MM.1S (cell line): Measurements from ENCODE around the gene DACH1.

Source experiments
- EZH2 ChIP-seq: fragments of 300-600 bp; sonication (generic); optimal IDR thresholded peaks from 2 replicates; pipeline ENCODE3; 2017; ENCODE audit warnings: low read depth, mild to moderate bottlenecking, antibody characterized with exemption, low read length, mixed read lengths
- EZH2phosphoT487 ChIP-seq: fragments of 300-600 bp; sonication (generic); IDR thresholded peaks from 2 replicates; pipeline ENCODE4 v1.6.1; 2018; ENCODE audit warnings: antibody characterized with exemption, low read length
- TF ChIP-seq, protein P1 (sequence below): fragments of 300-600 bp; sonication (generic); IDR thresholded peaks from 2 replicates; pipeline ENCODE4 v1.5.1; 2016; ENCODE audit warnings: antibody characterized with exemption, low read length, mixed read lengths

DNA sequence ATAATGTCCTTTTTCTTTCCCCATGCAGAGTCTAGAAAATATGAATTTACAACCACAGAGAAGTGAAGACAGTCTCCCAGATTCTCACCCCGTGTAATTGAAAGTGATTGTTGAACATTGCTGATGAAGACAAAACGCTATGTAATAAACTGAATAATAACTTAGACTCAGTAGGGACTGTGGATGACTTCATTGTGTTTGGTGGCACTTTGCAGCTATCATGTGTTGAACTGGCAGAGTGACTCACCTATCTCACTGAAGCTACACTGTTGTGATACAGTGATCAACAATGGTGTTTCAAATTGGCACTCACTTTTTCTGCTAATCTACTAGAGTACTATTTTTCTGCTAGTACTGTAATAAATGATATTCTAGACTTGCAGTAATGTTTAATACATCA, 261.3 kb downstream of the DACH1 start:
- TF ChIP-seq EZH2phosphoT487 (no peak), EZH2 (no peak)
- TF ChIP-seq, protein P1, sequence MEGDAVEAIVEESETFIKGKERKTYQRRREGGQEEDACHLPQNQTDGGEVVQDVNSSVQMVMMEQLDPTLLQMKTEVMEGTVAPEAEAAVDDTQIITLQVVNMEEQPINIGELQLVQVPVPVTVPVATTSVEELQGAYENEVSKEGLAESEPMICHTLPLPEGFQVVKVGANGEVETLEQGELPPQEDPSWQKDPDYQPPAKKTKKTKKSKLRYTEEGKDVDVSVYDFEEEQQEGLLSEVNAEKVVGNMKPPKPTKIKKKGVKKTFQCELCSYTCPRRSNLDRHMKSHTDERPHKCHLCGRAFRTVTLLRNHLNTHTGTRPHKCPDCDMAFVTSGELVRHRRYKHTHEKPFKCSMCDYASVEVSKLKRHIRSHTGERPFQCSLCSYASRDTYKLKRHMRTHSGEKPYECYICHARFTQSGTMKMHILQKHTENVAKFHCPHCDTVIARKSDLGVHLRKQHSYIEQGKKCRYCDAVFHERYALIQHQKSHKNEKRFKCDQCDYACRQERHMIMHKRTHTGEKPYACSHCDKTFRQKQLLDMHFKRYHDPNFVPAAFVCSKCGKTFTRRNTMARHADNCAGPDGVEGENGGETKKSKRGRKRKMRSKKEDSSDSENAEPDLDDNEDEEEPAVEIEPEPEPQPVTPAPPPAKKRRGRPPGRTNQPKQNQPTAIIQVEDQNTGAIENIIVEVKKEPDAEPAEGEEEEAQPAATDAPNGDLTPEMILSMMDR: no peak
